Left lung (tissue), 10 donors: ENCODE measurements around the gene SLC44A3. TPM values are rescaled to one million over a fixed set of nuclear protein-coding genes. Genes with fewer than 3 reads are reported as not detected.

ENCODE experiments used
- ATAC-seq: fragments of 200-7000 bp; cut with Tn5 transposase; one replicate; pipeline ENCODE4 v1.9.1; 2020; ENCODE audit warnings: moderate library complexity
- DNase-seq, 4 donors: peaks; one replicate each; pipeline ENCODE4 v3.0.0-alpha.2; 2013 to 2020
- H3K27ac ChIP-seq, 2 donors: fragments of 200-600 bp; sonication (generic) in 1 of 2; one replicate each; pipeline versions ENCODE4 v1.5.0 to v1.8.0; 2020 to 2021
- H3K27me3 ChIP-seq, 2 donors: fragments of 200-600 bp; sonication (generic) in 1 of 2; one replicate each; pipeline versions ENCODE4 v1.5.0 to v1.8.0; 2020 to 2021
- H3K36me3 ChIP-seq, 2 donors: fragments of 200-600 bp; sonication (generic) in 1 of 2; one replicate each; pipeline versions ENCODE4 v1.5.0 to v1.8.0; 2020 to 2021
- H3K4me1 ChIP-seq, 2 donors: fragments of 200-600 bp; one replicate each; pipeline ENCODE4 v1.8.0; 2021
- H3K4me3 ChIP-seq, 2 donors: fragments of 200-600 bp; sonication (generic) in 1 of 2; one replicate each; pipeline versions ENCODE4 v1.5.0 to v1.8.0; 2020 to 2021; ENCODE audit warnings: mild to moderate bottlenecking in 1 of 2
- H3K9me3 ChIP-seq, 2 donors: fragments of 200-600 bp; sonication (generic) in 1 of 2; one replicate each; pipeline versions ENCODE4 v1.5.0 to v1.8.0; 2020 to 2021
- CTCF ChIP-seq, 2 donors: fragments of 200-600 bp; sonication (generic) in 1 of 2; IDR thresholded peaks; one replicate each; pipeline versions ENCODE4 v1.5.0 to v1.8.0; 2021; ENCODE audit warnings: antibody characterized with exemption in 2 of 2
- intact Hi-C, 2 donors: fragments of 100-400 bp; cut with DNase I; formaldehyde crosslinking; loops; one replicate each; pipeline versions ENCODE4 v1.11.2 to v1.14.2; 2022
- polyA plus RNA-seq, 6 donors: library from polyadenylated mRNA; unstranded; fragments of 120-200 nt; gene quantifications; one replicate each; pipeline ENCODE4 v1.2.1, GENCODE V29; 2013; ENCODE audit not compliant: insufficient read length in 6 of 6
- total RNA-seq, 2 donors: library from RNA; stranded (reverse); fragmentation: NEBNext Ultra II Directional; extraction: Animal tissue kit (Norgen Biotek cat#: 25700); gene quantifications; one replicate each; pipeline ENCODE4 v1.2.1, GENCODE V29; 2021
- donor health status: DM: no; HTN: yes; CAD: no.
- donor health status: DM: no; HTN: no; CAD: no.

The SLC44A3 gene
- total and polyA plus RNA-seq, 8 donors, result 14.1 to 49.9 (median 37.6) TPM

- no peak overlapping the region for H3K4me3 ChIP-seq
- no peaks in the 10 kb centered on the region for H3K27me3 ChIP-seq
- H3K36me3 ChIP-seq, result no peaks in the 10 kb centered on the region
- peaks cover 11 to 15% of the 10 kb centered on the region in 2 donors for H3K4me1 ChIP-seq
- ATAC-seq (peak; percentile 87), DNase-seq (peak in 2 of 4 donors; percentile 36 to 43)
- intact Hi-C loops, result no loop called here
- TF ChIP-seq CTCF (IDR thresholded peaks at IDR 0.05), result no peak
- H3K27ac ChIP-seq, result peak overlapping the region; percentile 10 to 76
- no peaks in the 10 kb centered on the region for H3K9me3 ChIP-seq
These were observed 63.9 kb downstream of the SLC44A3 start for GRCh38 chr1:94884106-94884505.

- no peaks in the 10 kb centered on the region for H3K27me3 ChIP-seq
- intact Hi-C loops, result no loop called here
- H3K9me3 ChIP-seq, result no peaks in the 10 kb centered on the region
- H3K4me1 ChIP-seq, result peaks cover 11 to 15% of the 10 kb centered on the region in 2 donors
- no peak overlapping the region for H3K4me3 ChIP-seq
- H3K36me3 ChIP-seq, result no peaks in the 10 kb centered on the region
- DNase-seq (no peak), ATAC-seq (peak; percentile 45)
- H3K27ac ChIP-seq, result peak overlapping the region; percentile 10 to 76
- TF ChIP-seq CTCF (IDR thresholded peaks at IDR 0.05), result no peak
These were observed 64.3 kb downstream of the SLC44A3 start for GRCh38 chr1:94884507-94884906.

DNA sequence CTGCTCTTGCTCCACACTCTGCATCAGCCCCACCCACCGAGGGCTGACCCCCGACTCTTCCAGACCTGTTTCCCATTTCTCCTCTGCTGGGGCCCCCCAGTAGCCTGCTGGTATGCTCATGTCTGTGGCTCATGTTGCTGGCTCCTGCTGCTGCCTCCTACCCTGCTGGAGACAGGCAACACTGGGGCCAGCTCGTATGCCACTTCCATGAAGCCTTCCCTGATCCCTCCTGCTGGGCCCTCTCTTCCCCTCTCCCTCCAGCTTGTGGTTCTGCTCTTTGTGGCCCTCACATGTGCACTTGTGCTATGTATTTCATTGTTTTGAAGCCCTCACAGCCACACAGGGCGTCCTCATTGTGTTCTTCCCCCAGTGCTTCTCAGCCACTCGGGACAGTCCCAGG lies 66.2 kb downstream of the SLC44A3 start:
- ATAC-seq (no peak), DNase-seq (no peak)
- no peak overlapping the region for H3K27ac ChIP-seq
- no peak overlapping the region for H3K4me3 ChIP-seq
- no peaks in the 10 kb centered on the region for H3K27me3 ChIP-seq
- H3K9me3 ChIP-seq, result no peaks in the 10 kb centered on the region
- TF ChIP-seq CTCF (IDR thresholded peaks at IDR 0.05), result no peak
- intact Hi-C loops, result no loop called here
- H3K36me3 ChIP-seq, result no peaks in the 10 kb centered on the region
- H3K4me1 ChIP-seq, result peaks cover 11 to 15% of the 10 kb centered on the region in 2 donors

DNA sequence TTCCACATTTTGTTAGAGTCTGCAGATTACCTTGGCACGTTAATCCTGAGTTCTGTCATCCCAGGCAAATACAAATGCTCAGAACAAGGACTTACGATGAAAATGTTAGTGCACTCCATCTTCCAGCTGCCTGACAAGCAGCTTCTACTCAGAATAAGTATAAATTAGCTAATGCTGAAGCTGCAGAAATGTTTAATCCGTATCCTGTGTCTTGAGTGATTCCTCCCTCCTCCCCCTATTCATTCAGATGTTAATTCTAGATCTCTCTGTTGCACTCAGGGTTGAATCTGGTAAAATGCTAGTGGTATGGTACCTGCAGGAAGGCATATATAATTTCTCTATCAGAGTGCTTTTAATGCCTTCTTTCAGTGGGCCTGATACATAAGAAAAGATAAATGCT lies 66.9 kb downstream of the SLC44A3 start:
- no peak for TF ChIP-seq CTCF (IDR thresholded peaks at IDR 0.05)
- H3K27me3 ChIP-seq, result no peaks in the 10 kb centered on the region
- intact Hi-C loops, result no loop called here
- H3K4me3 ChIP-seq, result no peak overlapping the region
- H3K27ac ChIP-seq, result no peak overlapping the region
- ATAC-seq (no peak), DNase-seq (no peak)
- H3K9me3 ChIP-seq, result no peaks in the 10 kb centered on the region
- no peaks in the 10 kb centered on the region for H3K36me3 ChIP-seq
- H3K4me1 ChIP-seq, result peaks cover 11 to 15% of the 10 kb centered on the region in 2 donors

GRCh38 chr1:94887603-94888171 lies 67.5 kb downstream of the SLC44A3 start:
- no peak for ATAC-seq
- Histone ChIP-seq H3K36me3 (peaks cover 0 to 6% of the 10 kb centered on the region in 2 donors), H3K27me3 (no peaks in the 10 kb centered on the region), H3K27ac (no peak overlapping the region), H3K9me3 (no peaks in the 10 kb centered on the region), H3K4me3 (no peak overlapping the region), H3K4me1 (peaks cover 11 to 15% of the 10 kb centered on the region in 2 donors)
- TF ChIP-seq CTCF (IDR thresholded peaks at IDR 0.05), result no peak
- DNase-seq, result no peak
- intact Hi-C loops, result no loop called here
